Measurements from ENCODE around the gene KRT24.

The KRT24 gene

DNA sequence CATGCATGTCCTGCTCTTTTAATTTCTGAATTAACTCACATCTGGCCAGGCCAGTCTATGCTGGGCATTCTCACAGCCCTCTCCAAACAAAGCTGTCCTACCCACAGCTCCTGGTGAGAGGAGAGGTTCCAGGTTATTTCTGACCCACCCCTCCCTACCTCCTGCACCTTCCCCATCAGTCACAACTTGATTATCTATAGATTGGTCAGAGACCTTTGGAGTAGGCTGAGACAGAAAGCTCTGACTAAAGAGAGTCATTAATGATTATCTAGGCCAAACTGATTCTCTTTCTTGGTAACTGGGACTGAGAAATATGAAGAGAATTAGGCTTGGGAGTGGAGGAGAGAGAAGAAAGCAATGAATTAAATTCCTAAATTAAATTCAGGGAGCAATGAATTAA is 37.2 kb downstream of the KRT24 start:
- TF ChIP-seq, protein P1, sequence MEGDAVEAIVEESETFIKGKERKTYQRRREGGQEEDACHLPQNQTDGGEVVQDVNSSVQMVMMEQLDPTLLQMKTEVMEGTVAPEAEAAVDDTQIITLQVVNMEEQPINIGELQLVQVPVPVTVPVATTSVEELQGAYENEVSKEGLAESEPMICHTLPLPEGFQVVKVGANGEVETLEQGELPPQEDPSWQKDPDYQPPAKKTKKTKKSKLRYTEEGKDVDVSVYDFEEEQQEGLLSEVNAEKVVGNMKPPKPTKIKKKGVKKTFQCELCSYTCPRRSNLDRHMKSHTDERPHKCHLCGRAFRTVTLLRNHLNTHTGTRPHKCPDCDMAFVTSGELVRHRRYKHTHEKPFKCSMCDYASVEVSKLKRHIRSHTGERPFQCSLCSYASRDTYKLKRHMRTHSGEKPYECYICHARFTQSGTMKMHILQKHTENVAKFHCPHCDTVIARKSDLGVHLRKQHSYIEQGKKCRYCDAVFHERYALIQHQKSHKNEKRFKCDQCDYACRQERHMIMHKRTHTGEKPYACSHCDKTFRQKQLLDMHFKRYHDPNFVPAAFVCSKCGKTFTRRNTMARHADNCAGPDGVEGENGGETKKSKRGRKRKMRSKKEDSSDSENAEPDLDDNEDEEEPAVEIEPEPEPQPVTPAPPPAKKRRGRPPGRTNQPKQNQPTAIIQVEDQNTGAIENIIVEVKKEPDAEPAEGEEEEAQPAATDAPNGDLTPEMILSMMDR (IDR thresholded peaks at IDR 0.05; ENCODE audit: extremely low read depth, insufficient read depth, missing control alignments): no peak
- in situ Hi-C loops (cut with MboI; ENCODE audit: low pct_unique_long_range_greater_than_20kb, low sequenced_read_pairs, unreplicated experiment): no loop called here
- DNase-seq (ENCODE audit: low spot score): no peak

DNA sequence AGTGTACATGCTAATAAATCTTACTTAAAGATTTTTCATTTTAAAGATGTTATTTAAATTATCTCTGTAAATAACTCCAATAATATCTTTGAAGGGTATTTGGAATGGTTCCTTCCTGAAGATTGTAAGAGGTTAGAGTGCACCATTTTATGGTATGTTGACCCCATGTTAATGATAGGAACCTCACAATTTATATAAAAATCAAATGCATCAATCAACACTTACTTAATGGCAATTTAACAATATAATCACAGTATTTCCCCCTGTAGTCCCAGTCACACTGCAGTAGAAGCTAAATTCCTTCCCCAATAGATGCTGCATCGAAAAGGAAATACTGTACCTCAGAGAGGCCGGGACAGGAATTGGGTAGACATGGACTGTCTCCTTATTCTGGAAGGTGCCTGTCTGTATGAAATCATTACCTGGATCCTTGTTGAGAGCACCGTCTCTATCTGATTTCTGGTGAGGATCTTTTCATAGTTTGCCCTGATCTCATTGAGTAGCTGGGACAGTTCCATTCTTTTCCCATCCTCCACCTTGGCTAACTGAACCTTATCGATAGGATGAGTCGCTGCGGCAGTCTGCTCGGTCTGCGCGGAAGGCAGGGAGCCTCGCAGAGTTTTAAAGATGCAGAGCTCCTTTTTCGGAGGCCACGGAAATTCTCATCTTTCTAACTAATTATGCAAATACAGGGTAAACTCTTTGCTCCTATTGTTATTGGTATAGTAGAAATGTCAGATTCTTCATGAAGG is 38.8 kb downstream of the KRT24 start, which contains the start of gene KRT222:
Gene KRT222 (minus strand): TSS at position 596 of the 752 bp plus-strand sequence. CDS start 78 bp downstream, at position 518.
- in situ Hi-C loops (cut with MboI; ENCODE audit: low pct_unique_long_range_greater_than_20kb, low sequenced_read_pairs, unreplicated experiment): no loop called here
- TF ChIP-seq, protein P1 (IDR thresholded peaks at IDR 0.05; ENCODE audit: extremely low read depth, insufficient read depth, missing control alignments): no peak
- no peak for DNase-seq (ENCODE audit: low spot score)

DNA sequence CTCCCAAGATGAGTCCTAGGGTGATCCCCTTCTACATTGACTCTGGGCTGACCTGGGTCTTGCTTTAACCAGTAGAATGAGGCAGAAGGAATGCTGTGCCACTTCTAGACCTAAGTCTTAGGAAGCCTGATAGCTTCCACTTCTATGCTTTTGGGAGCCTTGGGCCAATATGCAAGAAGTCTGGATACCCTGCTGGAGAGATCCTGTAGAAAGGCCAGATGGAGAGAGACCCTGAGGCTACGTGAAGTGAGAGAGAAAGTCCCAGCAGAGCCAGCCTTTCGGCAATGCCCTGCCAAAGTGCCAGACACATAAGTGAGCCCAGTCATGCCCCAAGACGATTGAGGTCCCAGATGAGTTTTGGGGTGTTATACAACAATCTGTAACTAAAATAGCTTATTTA is 40.3 kb downstream of the KRT24 start:
- no peak for DNase-seq (ENCODE audit: low spot score)
- TF ChIP-seq, protein P1 (IDR thresholded peaks at IDR 0.05; ENCODE audit: extremely low read depth, insufficient read depth, missing control alignments): no peak
- in situ Hi-C loops (cut with MboI; ENCODE audit: low pct_unique_long_range_greater_than_20kb, low sequenced_read_pairs, unreplicated experiment): no loop called here

DNA sequence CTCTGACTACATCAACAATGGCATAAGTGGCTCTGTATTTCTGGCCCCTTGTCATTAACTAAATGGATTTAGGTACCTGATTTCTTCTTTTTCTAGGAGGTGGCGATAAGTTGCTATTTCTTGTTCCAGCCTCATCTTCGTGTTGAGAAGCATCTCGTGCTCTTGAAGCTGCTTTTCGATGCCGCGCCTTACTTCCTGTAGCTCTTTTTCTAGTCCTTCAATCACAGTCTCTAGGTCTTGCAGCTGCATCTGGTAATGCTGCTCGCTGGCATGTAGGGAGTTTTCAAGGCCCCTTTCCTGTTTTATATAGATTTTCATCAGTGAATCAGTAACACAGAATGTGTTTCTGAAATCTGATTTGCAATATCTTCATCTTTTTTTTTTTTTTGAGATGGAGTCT is 43.6 kb downstream of the KRT24 start:
- no peak for DNase-seq (ENCODE audit: low spot score)
- in situ Hi-C loops (cut with MboI; ENCODE audit: low pct_unique_long_range_greater_than_20kb, low sequenced_read_pairs, unreplicated experiment): no loop called here
- TF ChIP-seq, protein P1 (IDR thresholded peaks at IDR 0.05; ENCODE audit: extremely low read depth, insufficient read depth, missing control alignments): no peak

DNA sequence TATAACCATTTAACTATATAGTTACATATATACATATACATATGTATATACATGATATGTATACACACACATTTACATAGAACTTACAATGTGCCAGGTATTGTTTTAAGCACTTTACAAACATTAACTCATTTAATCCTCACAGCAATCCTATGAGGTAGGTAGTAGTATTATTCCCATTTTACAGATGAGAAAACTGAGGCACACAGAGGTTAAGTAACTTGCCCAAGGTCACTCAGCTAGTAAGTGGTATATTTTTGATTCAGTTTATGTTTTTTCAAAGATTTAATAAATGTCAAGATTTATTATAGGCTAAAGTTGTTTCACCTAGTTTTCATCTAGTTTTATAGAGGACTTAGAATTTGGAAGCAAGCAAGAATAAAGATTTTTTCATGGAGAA is 45.2 kb downstream of the KRT24 start:
- in situ Hi-C loops (cut with MboI; ENCODE audit: low pct_unique_long_range_greater_than_20kb, low sequenced_read_pairs, unreplicated experiment): no loop called here
- DNase-seq (ENCODE audit: low spot score): no peak
- TF ChIP-seq, protein P1 (IDR thresholded peaks at IDR 0.05; ENCODE audit: extremely low read depth, insufficient read depth, missing control alignments): no peak

DNA sequence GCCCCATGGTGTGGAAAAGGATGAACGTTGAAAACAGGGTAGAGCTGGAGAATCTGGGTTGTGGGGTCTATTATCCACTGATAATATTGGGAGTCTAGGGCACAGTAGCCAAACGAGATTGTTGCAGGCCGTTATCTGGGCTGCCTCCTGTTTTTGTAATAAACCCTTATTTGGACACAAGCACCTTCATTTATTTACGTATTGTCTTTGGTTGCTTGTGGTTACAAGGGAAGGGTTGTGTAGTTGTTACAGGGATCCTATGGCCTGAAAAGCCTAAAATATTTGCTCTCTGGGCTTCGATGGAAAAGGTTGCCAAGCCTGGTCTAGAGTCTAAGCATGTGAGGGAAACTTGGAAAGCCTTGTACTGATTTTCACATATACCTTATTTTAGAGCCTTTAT is 51.6 kb downstream of the KRT24 start:
- TF ChIP-seq, protein P1 (IDR thresholded peaks at IDR 0.05; ENCODE audit: extremely low read depth, insufficient read depth, missing control alignments): no peak
- DNase-seq (ENCODE audit: low spot score): no peak
- in situ Hi-C loops (cut with MboI; ENCODE audit: low pct_unique_long_range_greater_than_20kb, low sequenced_read_pairs, unreplicated experiment): no loop called here
